Activated CD4-positive, alpha-beta T cell treated with anti-CD3 and anti-CD28 coated beads for 36 hours (primary cell): ENCODE measurements around the gene ZNF891. TPM values are rescaled to one million over a fixed set of nuclear protein-coding genes. Genes with fewer than 3 reads are reported as not detected.

Source experiments
- ATAC-seq: fragments of 200-7000 bp; cut with Tn5 transposase; one replicate; pipeline ENCODE4 v1.10.0; 2021; ENCODE audit warnings: mild to moderate bottlenecking, moderate library complexity
- CTCF ChIA-PET: fragments of 350-600 bp; sonication (Branson Sonifier 250); formaldehyde crosslinking; loops from one replicate; lab custom pipeline; 2021; ENCODE audit warnings: antibody characterized with exemption; lab: Charles Lee
- POLR2A ChIA-PET: fragments of 350-600 bp; sonication (Branson Sonifier 250); formaldehyde crosslinking; loops from one replicate; lab custom pipeline; 2021; ENCODE audit warnings: antibody characterized with exemption, inconsistent platforms; lab: Charles Lee
- DNase-seq: peaks from one replicate; pipeline ENCODE4 v3.0.0-alpha.2; 2020
- H3K27ac Mint-ChIP-seq: one replicate; pipeline ENCODE4 v1.8.0; 2021; ENCODE audit warnings: mixed read lengths
- H3K27me3 Mint-ChIP-seq: one replicate; pipeline ENCODE4 v1.8.0; 2021; ENCODE audit warnings: mixed read lengths
- H3K36me3 Mint-ChIP-seq: one replicate; pipeline ENCODE4 v1.8.0; 2021; ENCODE audit warnings: low read depth, mixed read lengths
- H3K4me1 Mint-ChIP-seq: one replicate; pipeline ENCODE4 v1.8.0; 2021; ENCODE audit warnings: mixed read lengths
- H3K4me3 Mint-ChIP-seq: one replicate; pipeline ENCODE4 v1.8.0; 2021; ENCODE audit warnings: mild to moderate bottlenecking, moderate library complexity, mixed read lengths
- H3K9me3 Mint-ChIP-seq: one replicate; pipeline ENCODE4 v1.8.0; 2021; ENCODE audit warnings: low read depth, mixed read lengths
- intact Hi-C, 2 experiments: fragments of 100-400 bp; cut with DNase I in 1 of 2; cut with micrococcal nuclease in 1 of 2; formaldehyde crosslinking; loops; one replicate each; pipeline versions ENCODE4 v1.14.2 to v1.15.1; 2022 to 2024; cut with DNase I, micrococcal nuclease
- total RNA-seq, 2 experiments: library from RNA; stranded (reverse); gene quantifications; one replicate each; pipeline ENCODE4 v1.2.3, GENCODE V29; 2021

The ZNF891 gene
- total RNA-seq, 2 experiments from 2014 or later = 1.9 to 2.1 TPM

DNA sequence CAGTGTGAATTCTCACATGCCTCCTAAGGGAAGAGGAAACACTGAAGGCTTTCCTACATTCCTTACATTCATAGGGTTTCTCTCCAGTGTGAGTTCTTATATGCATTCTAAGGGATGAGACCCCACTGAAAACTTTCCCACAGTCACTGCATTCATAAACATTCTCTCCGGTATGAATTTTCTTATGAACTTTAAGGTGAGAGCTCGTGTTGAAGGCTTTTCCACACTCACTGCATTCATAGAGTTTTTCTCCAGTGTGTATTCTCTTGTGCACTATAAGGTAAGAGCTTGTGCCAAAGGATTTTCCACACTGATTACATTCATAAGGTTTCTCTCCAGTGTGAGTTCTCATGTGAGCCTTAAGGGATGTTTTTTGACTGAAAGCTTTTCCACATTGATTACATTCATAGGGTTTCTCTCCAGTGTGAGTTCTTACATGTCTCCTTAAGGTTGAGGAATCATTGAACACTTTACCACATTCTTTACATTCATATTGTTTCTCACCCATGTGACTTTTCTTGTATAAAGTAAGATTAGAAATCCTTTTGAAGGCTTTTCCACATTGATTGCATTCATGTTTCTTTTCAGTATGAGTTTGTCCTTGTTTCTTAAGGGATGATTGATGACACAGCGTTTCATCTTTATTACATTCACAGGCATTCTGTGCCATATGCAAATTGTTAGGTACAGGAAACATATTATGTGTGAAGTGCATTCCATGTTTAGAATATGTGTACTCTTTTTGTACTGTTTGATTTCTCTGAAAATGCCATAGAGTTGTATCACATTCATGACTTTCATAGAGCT is 9.5 kb downstream of the ZNF891 start:
- ChIA-PET POLR2A (no interaction called here), CTCF (interaction anchor here (0.7 kb wide), 1 partner anchor 15 kb away, joined by 3 read pairs; no protein-coding TSS in a partner anchor)
- H3K27me3 Mint-ChIP-seq = no peaks in the 10 kb centered on the region
- H3K36me3 Mint-ChIP-seq = peaks cover 88% of the 10 kb centered on the region
- H3K27ac Mint-ChIP-seq = no peak overlapping the region
- no peaks in the 10 kb centered on the region for H3K4me1 Mint-ChIP-seq
- intact Hi-C loops = loop anchor here in 1 of 2 experiments (5.0 kb wide), 1 partner anchor 63 kb away; no protein-coding TSS in a partner anchor
- peaks cover 65% of the 10 kb centered on the region for H3K9me3 Mint-ChIP-seq
- no peak overlapping the region for H3K4me3 Mint-ChIP-seq
- DNase-seq = no peak
- ATAC-seq = no peak

DNA sequence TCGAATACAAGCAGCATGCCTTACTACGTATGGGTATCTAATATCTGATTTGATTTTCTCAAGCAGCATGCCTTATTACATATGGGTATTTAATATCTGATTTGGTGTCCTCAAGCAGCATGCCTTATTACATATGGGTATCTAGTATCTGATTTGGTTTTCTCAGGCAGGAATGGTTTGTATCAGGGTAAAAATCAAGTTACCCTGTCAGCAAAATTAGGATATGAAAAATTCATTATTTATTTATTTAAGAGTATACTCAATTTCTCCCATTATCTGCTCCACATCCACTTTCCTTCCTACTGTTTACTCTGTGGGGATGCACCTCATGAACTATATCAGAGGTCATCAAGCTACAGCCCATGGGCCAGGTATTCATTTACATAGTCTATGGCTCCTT is 21.9 kb downstream of the ZNF891 start:
- H3K4me1 Mint-ChIP-seq = peaks cover 2% of the 10 kb centered on the region
- no peaks in the 10 kb centered on the region for H3K27me3 Mint-ChIP-seq
- intact Hi-C loops = loop anchor here in 1 of 2 experiments (5.0 kb wide), 2 partner anchors 51 to 181 kb away; no protein-coding TSS in a partner anchor
- H3K27ac Mint-ChIP-seq = no peak overlapping the region
- DNase-seq (no peak), ATAC-seq (no peak)
- POLR2A ChIA-PET = no interaction called here
- CTCF ChIA-PET = no interaction called here
- H3K36me3 Mint-ChIP-seq = peaks cover 86% of the 10 kb centered on the region
- H3K4me3 Mint-ChIP-seq = no peak overlapping the region
- H3K9me3 Mint-ChIP-seq = peaks cover 58% of the 10 kb centered on the region

GRCh38 chr12:133107121-133107520 is 23.0 kb downstream of the ZNF891 start:
- intact Hi-C loops = loop anchor here in 1 of 2 experiments (5.0 kb wide), 2 partner anchors 50 to 180 kb away; no protein-coding TSS in a partner anchor
- Mint-ChIP-seq H3K27me3 (no peaks in the 10 kb centered on the region), H3K4me3 (no peak overlapping the region), H3K4me1 (peaks cover 2% of the 10 kb centered on the region), H3K27ac (no peak overlapping the region), H3K36me3 (peaks cover 90% of the 10 kb centered on the region), H3K9me3 (peaks cover 60% of the 10 kb centered on the region)
- ChIA-PET CTCF (no interaction called here), POLR2A (no interaction called here)
- ATAC-seq (no peak), DNase-seq (no peak)

GRCh38 chr12:133106253-133106652 is 23.8 kb downstream of the ZNF891 start:
- peaks cover 2% of the 10 kb centered on the region for H3K4me1 Mint-ChIP-seq
- ATAC-seq (no peak), DNase-seq (no peak)
- no peaks in the 10 kb centered on the region for H3K27me3 Mint-ChIP-seq
- H3K9me3 Mint-ChIP-seq = peaks cover 62% of the 10 kb centered on the region
- ChIA-PET POLR2A (no interaction called here), CTCF (interaction anchor here (0.6 to 1.0 kb wide), 2 partner anchors 14 to 49 kb away, joined by 3 read pairs; no protein-coding TSS in a partner anchor)
- intact Hi-C loops = loop anchor here in 1 of 2 experiments (5.0 kb wide), 2 partner anchors 49 to 179 kb away; no protein-coding TSS in a partner anchor
- no peak overlapping the region for H3K4me3 Mint-ChIP-seq
- peaks cover 94% of the 10 kb centered on the region for H3K36me3 Mint-ChIP-seq
- no peak overlapping the region for H3K27ac Mint-ChIP-seq

DNA sequence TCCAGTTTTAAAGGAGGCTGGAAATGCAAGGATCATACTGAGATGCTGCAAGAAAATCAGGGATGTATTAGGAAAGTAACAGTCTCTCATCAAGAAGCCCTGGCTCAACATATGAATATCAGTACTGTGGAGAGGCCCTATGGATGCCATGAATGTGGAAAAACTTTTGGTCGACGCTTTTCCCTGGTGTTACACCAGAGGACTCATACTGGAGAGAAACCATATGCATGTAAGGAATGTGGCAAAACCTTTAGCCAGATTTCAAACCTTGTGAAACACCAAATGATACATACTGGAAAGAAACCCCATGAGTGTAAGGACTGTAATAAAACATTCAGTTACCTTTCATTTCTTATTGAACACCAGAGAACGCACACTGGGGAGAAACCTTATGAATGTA is 24.5 kb downstream of the ZNF891 start:
- ATAC-seq = no peak
- Mint-ChIP-seq H3K4me1 (peaks cover 2% of the 10 kb centered on the region), H3K4me3 (no peak overlapping the region), H3K27ac (no peak overlapping the region), H3K36me3 (peaks cover 96% of the 10 kb centered on the region), H3K9me3 (peaks cover 64% of the 10 kb centered on the region), H3K27me3 (no peaks in the 10 kb centered on the region)
- CTCF ChIA-PET = interaction anchor here (0.6 kb wide), 1 partner anchor 14 kb away, joined by 3 read pairs; no protein-coding TSS in a partner anchor
- intact Hi-C loops = loop anchor here in 1 of 2 experiments (5.0 kb wide), 2 partner anchors 48 to 178 kb away; no protein-coding TSS in a partner anchor
- no peak for DNase-seq
- POLR2A ChIA-PET = no interaction called here

DNA sequence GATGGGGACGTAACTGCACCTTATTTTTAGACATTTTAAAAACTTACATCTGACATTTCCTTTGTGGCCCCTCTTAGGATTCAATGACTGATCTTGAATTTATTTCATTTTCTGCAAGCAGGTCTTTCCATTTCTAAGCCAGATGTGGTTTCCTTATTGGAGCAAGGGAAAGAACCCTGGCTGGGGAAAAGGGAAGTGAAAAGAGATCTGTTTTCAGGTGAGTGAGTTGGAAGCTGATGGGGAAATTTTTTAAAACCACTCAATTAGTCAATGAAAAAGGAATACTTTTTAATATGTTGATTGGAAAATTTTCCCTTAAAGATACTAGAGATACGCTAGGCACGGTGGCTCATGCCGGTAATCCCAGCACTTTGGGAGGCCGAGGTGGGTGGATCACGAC is 46.7 kb downstream of the ZNF891 start:
- Mint-ChIP-seq H3K4me1 (peaks cover 13% of the 10 kb centered on the region), H3K4me3 (no peak overlapping the region), H3K9me3 (peaks cover 58% of the 10 kb centered on the region), H3K27ac (no peak overlapping the region), H3K36me3 (peaks cover 77% of the 10 kb centered on the region), H3K27me3 (no peaks in the 10 kb centered on the region)
- ChIA-PET POLR2A (no interaction called here), CTCF (no interaction called here)
- intact Hi-C loops = no loop called here
- DNase-seq (no peak), ATAC-seq (no peak)

DNA sequence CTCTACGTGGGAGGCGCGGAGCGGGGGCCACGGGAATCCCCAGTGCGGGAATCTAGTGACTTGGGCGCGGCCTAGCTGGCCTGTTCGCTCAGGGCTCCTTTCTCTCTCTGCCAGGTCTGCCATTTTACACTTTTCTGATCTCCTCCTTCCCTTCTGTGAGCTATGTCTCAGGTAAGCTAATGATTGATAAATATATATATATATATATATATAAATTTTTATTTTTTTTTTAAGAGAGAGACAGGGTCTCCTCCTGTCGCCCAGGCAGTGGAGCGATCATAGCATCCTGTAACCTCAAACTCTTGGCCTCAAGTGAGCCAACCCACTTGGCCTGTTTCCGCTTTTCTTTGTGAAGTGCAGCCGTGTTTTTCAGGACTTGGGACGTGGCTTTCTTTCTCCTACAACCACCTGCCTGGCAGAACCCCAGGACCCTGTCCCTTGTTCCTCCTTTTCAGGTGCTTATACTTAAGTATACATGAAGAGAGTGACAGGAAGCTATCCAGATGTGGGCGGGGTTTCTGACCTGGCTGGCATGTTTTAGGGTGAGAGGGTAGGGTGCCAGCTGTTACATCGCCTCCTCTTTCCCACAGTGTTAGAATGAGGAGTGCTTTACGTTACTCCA is 48.8 kb downstream of the ZNF891 start:
- ATAC-seq = no peak
- POLR2A ChIA-PET = interaction anchor here (0.7 to 1.1 kb wide), 2 partner anchors 49 to 100 kb away, joined by 3 to 4 read pairs; partner anchors contain the start of genes ZNF10, ZNF268 and ZNF891
- no peak overlapping the region for H3K4me3 Mint-ChIP-seq
- H3K4me1 Mint-ChIP-seq = peaks cover 13% of the 10 kb centered on the region
- H3K9me3 Mint-ChIP-seq = peaks cover 58% of the 10 kb centered on the region
- intact Hi-C loops = no loop called here
- no peak overlapping the region for H3K27ac Mint-ChIP-seq
- peaks cover 72% of the 10 kb centered on the region for H3K36me3 Mint-ChIP-seq
- peak; percentile 29 for DNase-seq
- no peaks in the 10 kb centered on the region for H3K27me3 Mint-ChIP-seq
- CTCF ChIA-PET = interaction anchor here (0.7 to 1.3 kb wide), 4 partner anchors 43 to 102 kb away, joined by 3 read pairs; partner anchors contain the start of genes ZNF10, ZNF268 and ZNF891

DNA sequence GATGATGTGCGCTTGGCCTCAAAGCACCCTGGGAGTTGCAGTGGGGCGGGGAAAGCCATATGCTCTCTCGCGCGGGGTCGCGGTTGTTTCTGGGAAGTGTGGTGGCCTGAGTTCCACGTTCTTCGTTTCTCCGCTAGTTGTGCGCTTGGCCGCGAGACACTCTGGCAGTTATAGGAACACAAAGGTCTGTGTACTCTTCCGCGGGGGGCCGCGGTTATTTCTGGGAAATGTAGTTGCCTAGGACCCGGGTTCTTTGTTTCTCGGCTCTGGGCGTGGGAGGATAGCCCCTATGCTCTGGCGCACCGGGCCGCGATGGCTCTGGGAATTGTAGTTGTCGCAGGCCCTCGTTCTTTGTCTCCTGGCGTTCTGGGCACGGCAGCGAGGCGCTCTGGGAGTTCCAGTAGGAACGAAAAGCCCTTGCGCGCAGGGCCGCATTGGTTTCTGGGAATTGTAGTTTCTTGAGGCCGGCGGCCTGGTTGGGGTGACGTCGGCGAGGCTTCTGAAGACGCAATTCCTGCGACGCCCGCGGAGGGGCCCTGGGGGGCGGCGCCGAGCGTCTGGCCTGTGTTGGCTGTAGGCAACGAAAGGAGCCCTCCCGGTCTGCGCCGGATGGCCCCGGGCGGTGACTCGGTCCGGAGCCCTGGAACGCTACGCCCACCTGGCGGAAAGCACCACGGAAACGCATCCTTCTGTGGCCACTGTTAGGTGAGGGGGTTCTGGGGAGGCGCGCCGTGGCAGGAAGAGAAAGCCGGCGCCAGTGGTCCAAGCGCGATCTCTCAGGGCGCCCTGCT is 49.5 kb downstream of the ZNF891 start, which contains the start of gene ZNF140:
ZNF140 (plus strand) TSS at position 556 of the 791 bp plus-strand sequence. CDS start 398 bp downstream, outside the sequence.
- H3K9me3 Mint-ChIP-seq = peaks cover 54% of the 10 kb centered on the region

DNA sequence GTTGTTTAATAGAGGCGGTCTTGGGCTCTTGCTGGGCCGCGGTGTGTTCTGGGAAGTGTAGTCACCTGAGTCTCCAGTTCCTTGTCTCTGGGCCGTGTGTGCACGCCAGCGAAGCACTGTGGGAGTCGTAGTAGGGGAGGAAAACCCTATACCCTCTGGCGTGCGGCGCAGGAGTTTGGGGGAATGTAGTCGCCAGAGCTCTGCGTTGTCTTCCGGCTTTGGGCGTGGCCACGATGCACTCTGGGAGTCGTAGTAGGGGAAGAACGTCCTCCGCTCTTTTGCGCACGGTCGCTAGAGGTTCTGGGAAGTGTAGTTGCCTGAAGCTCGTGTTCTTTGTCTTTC is 50.1 kb downstream of the ZNF891 start:
- H3K4me3 Mint-ChIP-seq = no peak overlapping the region
- peaks cover 50% of the 10 kb centered on the region for H3K9me3 Mint-ChIP-seq
- peaks cover 59% of the 10 kb centered on the region for H3K36me3 Mint-ChIP-seq
- ATAC-seq = peak; percentile 84
- H3K4me1 Mint-ChIP-seq = peaks cover 13% of the 10 kb centered on the region
- POLR2A ChIA-PET = interaction anchor here (0.6 to 1.0 kb wide), 7 partner anchors 26 to 318 kb away, joined by 3 to 7 read pairs (median 6); partner anchors contain the start of genes ANKLE2, ZNF26, ZNF268 and ZNF84
- intact Hi-C loops = loop anchor here (1.0 kb wide), 10 partner anchors 43 to 370 kb away; partner anchors contain the start of genes CHFR (in 2 of the 2), ZNF10 (in 2 of the 2), ZNF26 (in 2 of the 2) and ZNF268 (in 2 of the 2)
- no peaks in the 10 kb centered on the region for H3K27me3 Mint-ChIP-seq
- DNase-seq = peak; percentile 98
- CTCF ChIA-PET = interaction anchor here (1.0 to 1.2 kb wide), 3 partner anchors 102 to 124 kb away, joined by 3 to 5 read pairs (median 3); partner anchors contain the start of gene ZNF268
- no peak overlapping the region for H3K27ac Mint-ChIP-seq

More for the DNA sequence above, 49.5 kb downstream of the ZNF891 start, which contains the start of gene ZNF140:
- no peaks in the 10 kb centered on the region for H3K27me3 Mint-ChIP-seq
- H3K36me3 Mint-ChIP-seq = peaks cover 65% of the 10 kb centered on the region
- ATAC-seq (peak; percentile 64), DNase-seq (peak; percentile 97)
- POLR2A ChIA-PET = interaction anchor here (0.6 to 1.1 kb wide), 7 partner anchors 26 to 319 kb away, joined by 3 to 7 read pairs (median 5); partner anchors contain the start of genes ANKLE2, ZNF10, ZNF26 and ZNF268
- H3K27ac Mint-ChIP-seq = no peak within 1 kb of the TSS
- peaks cover 13% of the 10 kb centered on the region for H3K4me1 Mint-ChIP-seq
- no peak within 1 kb of the TSS for H3K4me3 Mint-ChIP-seq
- intact Hi-C loops = loop anchor here (1.0 kb wide), 10 partner anchors 43 to 370 kb away; partner anchors contain the start of genes CHFR (in 2 of the 2), ZNF10 (in 2 of the 2), ZNF26 (in 2 of the 2) and ZNF268 (in 2 of the 2)
- CTCF ChIA-PET = interaction anchor here (0.7 to 1.2 kb wide), 4 partner anchors 50 to 123 kb away, joined by 3 to 5 read pairs (median 3); partner anchors contain the start of genes ZNF10, ZNF268 and ZNF891

GRCh38 chr12:133073836-133074235 is 56.2 kb downstream of the ZNF891 start:
- H3K9me3 Mint-ChIP-seq = peaks cover 46% of the 10 kb centered on the region
- intact Hi-C loops = no loop called here
- H3K4me1 Mint-ChIP-seq = no peaks in the 10 kb centered on the region
- ChIA-PET CTCF (no interaction called here), POLR2A (no interaction called here)
- H3K27ac Mint-ChIP-seq = no peak overlapping the region
- ATAC-seq = no peak
- H3K27me3 Mint-ChIP-seq = no peaks in the 10 kb centered on the region
- no peak overlapping the region for H3K4me3 Mint-ChIP-seq
- DNase-seq = no peak
- peaks cover 23% of the 10 kb centered on the region for H3K36me3 Mint-ChIP-seq
